ENCODE measurements around the gene CYFIP2. TPM values are rescaled to one million over a fixed set of nuclear protein-coding genes. Genes with fewer than 3 reads are reported as not detected.

The CYFIP2 gene
- total and polyA plus RNA-seq, 2 experiments from 2014 or later = 24.8 to 30.2 TPM

- no peaks in the 10 kb centered on the region for H3K79me2 ChIP-seq
- H3K4me1 ChIP-seq (ENCODE audit: insufficient read depth) = peaks cover 5% of the 10 kb centered on the region
- no peak overlapping the region for H2AFZ ChIP-seq
- no peak for TF ChIP-seq EZH2phosphoT487 (IDR thresholded peaks at IDR 0.05; ENCODE audit: low read depth, severe bottlenecking, unreplicated experiment)
- no peak for TF ChIP-seq CTCF (IDR thresholded peaks at IDR 0.05; ENCODE audit: poor library complexity)
- no peak for TF ChIP-seq EZH2 (IDR thresholded peaks at IDR 0.05; ENCODE audit: borderline replicate concordance)
- H3K9me3 ChIP-seq (ENCODE audit: low read depth) = no peaks in the 10 kb centered on the region
- H3K27me3 ChIP-seq = no peaks in the 10 kb centered on the region
- 63% methylated on average over 8 of the region's 8 CpGs for WGBS (ENCODE audit: low lambda C conversion rate, missing lambda C conversion rate)
- peak overlapping the region; percentile 72 for H3K27ac ChIP-seq
- no peaks in the 10 kb centered on the region for H3K9me2 ChIP-seq (replicated peaks; ENCODE audit: insufficient read depth)
- peak overlapping the region; percentile 35 for H3K4me2 ChIP-seq
- H4K20me1 ChIP-seq (ENCODE audit: insufficient read depth, poor library complexity, severe bottlenecking) = no peaks in the 10 kb centered on the region
- H3K36me3 ChIP-seq (replicated peaks; ENCODE audit: insufficient read depth, low read depth) = no peaks in the 10 kb centered on the region
- H3K4me3 ChIP-seq = no peak overlapping the region
- peak; percentile 48 for DNase-seq (ENCODE audit: low spot score)
Observed at GRCh38 chr5:157335534-157336422, 69.9 kb downstream of the CYFIP2 start.

- Histone ChIP-seq H3K4me1 (ENCODE audit: insufficient read depth) (peaks cover 5% of the 10 kb centered on the region), H3K9me3 (ENCODE audit: low read depth) (no peaks in the 10 kb centered on the region), H3K27me3 (no peaks in the 10 kb centered on the region), H3K36me3 (replicated peaks; ENCODE audit: insufficient read depth, low read depth) (no peaks in the 10 kb centered on the region), H2AFZ (no peak overlapping the region), H4K20me1 (ENCODE audit: insufficient read depth, poor library complexity, severe bottlenecking) (no peaks in the 10 kb centered on the region), H3K79me2 (no peaks in the 10 kb centered on the region), H3K9me2 (replicated peaks; ENCODE audit: insufficient read depth) (no peaks in the 10 kb centered on the region), H3K27ac (peak overlapping the region; percentile 59), H3K4me3 (no peak overlapping the region), H3K4me2 (peak overlapping the region; percentile 35)
- no peak for TF ChIP-seq EZH2 (IDR thresholded peaks at IDR 0.05; ENCODE audit: borderline replicate concordance)
- TF ChIP-seq EZH2phosphoT487 (IDR thresholded peaks at IDR 0.05; ENCODE audit: low read depth, severe bottlenecking, unreplicated experiment) = no peak
- TF ChIP-seq CTCF (IDR thresholded peaks at IDR 0.05; ENCODE audit: poor library complexity) = no peak
- no peak for DNase-seq (ENCODE audit: low spot score)
- WGBS (ENCODE audit: low lambda C conversion rate, missing lambda C conversion rate) = 42% methylated on average over 3 of the region's 3 CpGs
Observed at GRCh38 chr5:157336423-157336744, 70.5 kb downstream of the CYFIP2 start.

- H2AFZ ChIP-seq = no peak overlapping the region
- no peaks in the 10 kb centered on the region for H3K79me2 ChIP-seq
- no peaks in the 10 kb centered on the region for H3K9me2 ChIP-seq (replicated peaks; ENCODE audit: insufficient read depth)
- H3K4me1 ChIP-seq (ENCODE audit: insufficient read depth) = peaks cover 5% of the 10 kb centered on the region
- H3K36me3 ChIP-seq (replicated peaks; ENCODE audit: insufficient read depth, low read depth) = no peaks in the 10 kb centered on the region
- H3K27ac ChIP-seq = no peak overlapping the region
- no peak overlapping the region for H3K4me2 ChIP-seq
- H3K27me3 ChIP-seq = no peaks in the 10 kb centered on the region
- H3K9me3 ChIP-seq (ENCODE audit: low read depth) = no peaks in the 10 kb centered on the region
- H4K20me1 ChIP-seq (ENCODE audit: insufficient read depth, poor library complexity, severe bottlenecking) = no peaks in the 10 kb centered on the region
- 86% methylated on average over 1 of the region's 1 CpG for WGBS (ENCODE audit: low lambda C conversion rate, missing lambda C conversion rate)
- TF ChIP-seq EZH2 (IDR thresholded peaks at IDR 0.05; ENCODE audit: borderline replicate concordance) (no peak), EZH2phosphoT487 (IDR thresholded peaks at IDR 0.05; ENCODE audit: low read depth, severe bottlenecking, unreplicated experiment) (no peak), CTCF (IDR thresholded peaks at IDR 0.05; ENCODE audit: poor library complexity) (no peak)
- no peak overlapping the region for H3K4me3 ChIP-seq
- DNase-seq (ENCODE audit: low spot score) = no peak
Observed at GRCh38 chr5:157339409-157339808, 73.5 kb downstream of the CYFIP2 start.
